Right renal cortex interstitium (tissue), 3 donors: ENCODE results near the gene TEX54. TPM values are rescaled to one million over a fixed set of nuclear protein-coding genes. Genes with fewer than 3 reads are reported as not detected.

Source experiments
- DNase-seq, 3 donors: peaks; one replicate each; pipeline ENCODE4 v3.0.0-alpha.2; 2013; ENCODE audit warnings: low read depth in 3 of 3, low spot score in 2 of 3
- polyA plus RNA-seq, 3 donors: library from polyadenylated mRNA; unstranded; fragments of 120-200 nt; gene quantifications; one replicate each; pipeline ENCODE4 v1.2.1, GENCODE V29; 2013; ENCODE audit not compliant: insufficient read length in 3 of 3

The TEX54 gene
- polyA plus RNA-seq, 3 donors: 0.28 to 0.43 (median 0.33) TPM

- no peak for DNase-seq
These were observed 43.1 kb downstream of the TEX54 start for GRCh38 chr11:62789576-62789975.

DNA sequence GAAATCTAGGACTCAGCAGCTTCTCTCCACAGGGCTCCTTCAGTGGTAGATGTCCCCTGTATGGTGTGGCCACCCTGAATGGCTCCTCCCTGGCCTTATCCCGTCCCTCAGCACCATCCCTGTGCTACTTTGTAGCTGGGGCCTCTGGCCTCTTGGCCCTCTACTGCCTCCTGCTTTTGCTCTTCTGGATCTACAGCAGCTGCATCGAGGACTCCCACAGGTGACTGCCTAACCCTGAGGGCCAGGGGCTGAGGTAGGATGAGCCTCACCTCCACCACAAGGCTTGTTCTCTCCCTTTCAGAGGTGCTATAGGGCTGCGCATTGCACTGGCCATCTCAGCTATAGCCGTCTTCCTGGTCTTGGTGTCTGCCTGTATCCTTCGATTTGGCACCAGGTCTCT lies 43.6 kb downstream of the TEX54 start:
- DNase-seq: no peak

GRCh38 chr11:62787005-62787759 lies 45.5 kb downstream of the TEX54 start, which contains the start of gene TMEM179B:
TSS of gene TMEM179B (plus strand) at chr11:62787402. CDS start at chr11:62787432, 30 bp downstream.
- DNase-seq: peak; percentile 95 to 98 (median 98)

DNA sequence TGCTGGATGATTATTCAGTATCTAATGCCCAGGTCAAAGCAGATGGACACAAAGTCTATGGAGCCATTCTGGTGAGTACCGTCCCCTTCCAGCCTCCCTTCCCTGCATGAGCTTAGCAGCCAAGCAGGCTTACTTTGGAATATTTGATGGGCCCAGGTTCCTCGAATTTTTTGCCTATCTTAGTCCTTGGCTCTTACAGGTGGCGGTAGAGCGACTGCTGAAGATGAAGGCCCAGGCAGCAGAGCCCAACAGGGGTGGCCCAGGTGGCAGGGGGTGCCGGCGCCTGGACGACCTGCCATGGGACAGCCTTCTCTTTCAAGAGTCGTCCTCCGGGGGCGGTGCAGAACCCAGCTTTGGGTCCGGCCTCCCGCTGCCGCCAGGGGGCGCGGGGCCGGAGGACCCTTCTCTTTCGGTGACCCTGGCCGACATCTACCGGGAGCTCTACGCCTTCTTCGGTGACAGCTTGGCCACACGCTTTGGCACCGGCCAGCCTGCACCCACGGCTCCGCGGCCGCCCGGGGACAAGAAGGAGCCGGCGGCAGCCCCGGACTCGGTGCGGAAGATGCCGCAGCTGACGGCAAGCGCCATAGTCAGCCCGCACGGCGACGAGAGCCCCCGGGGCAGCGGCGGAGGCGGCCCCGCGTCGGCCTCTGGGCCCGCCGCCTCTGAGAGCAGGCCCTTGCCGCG lies 46.2 kb downstream of the TEX54 start:
- peak; percentile 71 to 87 (median 83) for DNase-seq

DNA sequence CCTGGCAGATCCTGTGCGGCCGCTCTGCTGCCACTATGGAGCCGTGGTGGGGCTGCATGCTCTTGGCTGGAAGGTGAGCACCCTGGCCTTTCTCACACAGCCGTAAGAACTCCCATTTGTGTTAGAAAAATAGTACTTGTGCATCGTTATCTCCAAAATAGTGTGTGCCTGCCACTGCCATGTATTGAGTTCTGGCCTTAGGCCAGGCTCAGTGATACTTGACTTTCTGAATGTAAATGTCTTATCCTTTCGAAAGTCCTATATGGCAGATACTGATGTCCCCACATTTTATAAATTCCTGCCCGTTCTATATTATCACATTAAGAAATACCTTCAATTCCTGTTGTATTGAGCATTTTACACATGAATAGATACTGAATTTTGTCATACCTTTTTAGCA lies 49.9 kb downstream of the TEX54 start:
- no peak for DNase-seq

Other genes with a start within 250 kb of the TEX54 start
- gene TUT1, start 241.3 kb downstream of the TEX54 start, polyA plus RNA-seq: 10 to 100 TPM; 17.9 to 21.5 (median 19.0) TPM
- gene MTA2, start 231.0 kb downstream of the TEX54 start, polyA plus RNA-seq: 10 to 100 TPM; 90.2 to 96.7 (median 96.2) TPM
- 10 to 100 TPM; 24.4 to 32.6 (median 26.1) TPM for gene EML3, start 220.1 kb downstream of the TEX54 start, polyA plus RNA-seq
- gene ROM1, start 219.6 kb downstream of the TEX54 start, polyA plus RNA-seq: 1 to 10 TPM; 2.7 to 3.6 (median 3.6) TPM
- 10 to 100 TPM; 23.1 to 27.0 (median 25.0) TPM for gene B3GAT3, start 210.9 kb downstream of the TEX54 start, polyA plus RNA-seq
- gene GANAB, start 186.2 kb downstream of the TEX54 start, polyA plus RNA-seq: 100 to 1,000 TPM; 390 to 407 (median 396) TPM
- gene INTS5, start 179.5 kb downstream of the TEX54 start, polyA plus RNA-seq: 10 to 100 TPM; 19.0 to 21.3 (median 19.4) TPM
- gene C11orf98, start 167.6 kb downstream of the TEX54 start, polyA plus RNA-seq: 10 to 100 TPM; 47.0 to 57.9 (median 51.7) TPM
- gene CSKMT, start 167.5 kb downstream of the TEX54 start, polyA plus RNA-seq: 1 to 10 TPM; 3.9 to 5.6 (median 4.3) TPM
- 1 to 10 TPM; 6.6 to 8.4 (median 6.8) TPM for gene UQCC3, start 161.2 kb downstream of the TEX54 start, polyA plus RNA-seq
- 1 to 10 TPM; 5.4 to 8.2 (median 6.1) TPM for gene LBHD1, start 160.6 kb downstream of the TEX54 start, polyA plus RNA-seq
- 100 to 1,000 TPM; 160 to 169 (median 161) TPM for gene UBXN1, start 153.8 kb downstream of the TEX54 start, polyA plus RNA-seq
- gene LRRN4CL, start 143.3 kb downstream of the TEX54 start, polyA plus RNA-seq: under 1 TPM; 0.78 to 0.95 (median 0.85) TPM
- gene BSCL2, start 125.4 kb downstream of the TEX54 start, polyA plus RNA-seq: 10 to 100 TPM; 65.2 to 74.4 (median 71.1) TPM
- 1 to 10 TPM; 1.5 to 1.9 (median 1.7) TPM for gene GNG3, start 125.2 kb downstream of the TEX54 start, polyA plus RNA-seq
- gene HNRNPUL2, start 105.4 kb downstream of the TEX54 start, polyA plus RNA-seq: 10 to 100 TPM; 78.7 to 83.8 (median 81.4) TPM
- gene TTC9C, start 104.4 kb downstream of the TEX54 start, polyA plus RNA-seq: 10 to 100 TPM; 35.2 to 42.4 (median 38.0) TPM
- gene ZBTB3, start 78.7 kb downstream of the TEX54 start, polyA plus RNA-seq: 1 to 10 TPM; 6.8 to 9.1 (median 7.0) TPM
- 100 to 1,000 TPM; 173 to 180 (median 179) TPM for gene POLR2G, start 71.3 kb downstream of the TEX54 start, polyA plus RNA-seq
- 10 to 100 TPM; 27.9 to 30.9 (median 28.4) TPM for gene TAF6L, start 61.4 kb downstream of the TEX54 start, polyA plus RNA-seq
- gene TMEM179B, start 45.4 kb downstream of the TEX54 start, polyA plus RNA-seq: 10 to 100 TPM; 66.4 to 71.6 (median 67.9) TPM
- gene TMEM223, start 40.8 kb downstream of the TEX54 start, polyA plus RNA-seq: 10 to 100 TPM; 22.5 to 26.6 (median 26.3) TPM
- gene NXF1, start 27.4 kb downstream of the TEX54 start, polyA plus RNA-seq: 100 to 1,000 TPM; 107 to 140 (median 121) TPM
- gene STX5, start 790 bp downstream of the TEX54 start, polyA plus RNA-seq: 10 to 100 TPM; 50.3 to 54.5 (median 51.4) TPM
- gene WDR74, start 6.7 kb upstream of the TEX54 start, polyA plus RNA-seq: 10 to 100 TPM; 31.2 to 36.0 (median 33.7) TPM
- gene SLC3A2, start 48.1 kb upstream of the TEX54 start, polyA plus RNA-seq: 100 to 1,000 TPM; 209 to 222 (median 211) TPM
- under 1 TPM in 2 of 3 donors, not detected in 1; 0.04 to 0.15 TPM for gene CHRM1, start 88.5 kb upstream of the TEX54 start, polyA plus RNA-seq
- gene SLC22A6, start 152.1 kb upstream of the TEX54 start, polyA plus RNA-seq: 10 to 100 TPM; 18.8 to 34.7 (median 31.3) TPM
- 10 to 100 TPM; 29.0 to 48.6 (median 48.1) TPM for gene SLC22A8, start 183.0 kb upstream of the TEX54 start, polyA plus RNA-seq